ENCODE results near the gene TMOD4.
"Not testable (repeated sequence)": the region's sequence is repeated elsewhere in the genome, so short reads cannot be mapped to it uniquely, and the experiment has no call there.

TMOD4 gene

DNA sequence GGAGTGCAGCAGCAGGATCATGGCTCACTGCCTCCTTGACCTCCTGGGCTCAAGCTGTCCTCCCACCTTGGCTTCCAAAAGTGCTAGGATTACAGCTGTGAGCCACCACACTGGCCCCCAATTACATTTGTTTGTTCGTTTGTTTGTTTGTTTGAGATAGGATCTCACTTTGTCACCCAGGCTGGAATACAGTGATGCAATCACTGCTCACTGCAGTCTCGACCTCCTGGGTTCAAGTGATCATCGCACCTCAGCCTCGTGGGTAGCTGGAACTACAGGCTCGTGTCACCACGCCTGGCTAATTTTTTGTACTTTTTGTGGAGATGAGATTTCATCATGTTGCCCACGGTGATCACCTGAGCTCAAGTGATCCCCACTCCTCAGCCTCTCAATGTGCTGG lies 16.3 kb upstream of the TMOD4 start:
- H3K4me3 ChIP-seq (ENCODE audit: low read length): no peak overlapping the region
- TF ChIP-seq, protein P1, sequence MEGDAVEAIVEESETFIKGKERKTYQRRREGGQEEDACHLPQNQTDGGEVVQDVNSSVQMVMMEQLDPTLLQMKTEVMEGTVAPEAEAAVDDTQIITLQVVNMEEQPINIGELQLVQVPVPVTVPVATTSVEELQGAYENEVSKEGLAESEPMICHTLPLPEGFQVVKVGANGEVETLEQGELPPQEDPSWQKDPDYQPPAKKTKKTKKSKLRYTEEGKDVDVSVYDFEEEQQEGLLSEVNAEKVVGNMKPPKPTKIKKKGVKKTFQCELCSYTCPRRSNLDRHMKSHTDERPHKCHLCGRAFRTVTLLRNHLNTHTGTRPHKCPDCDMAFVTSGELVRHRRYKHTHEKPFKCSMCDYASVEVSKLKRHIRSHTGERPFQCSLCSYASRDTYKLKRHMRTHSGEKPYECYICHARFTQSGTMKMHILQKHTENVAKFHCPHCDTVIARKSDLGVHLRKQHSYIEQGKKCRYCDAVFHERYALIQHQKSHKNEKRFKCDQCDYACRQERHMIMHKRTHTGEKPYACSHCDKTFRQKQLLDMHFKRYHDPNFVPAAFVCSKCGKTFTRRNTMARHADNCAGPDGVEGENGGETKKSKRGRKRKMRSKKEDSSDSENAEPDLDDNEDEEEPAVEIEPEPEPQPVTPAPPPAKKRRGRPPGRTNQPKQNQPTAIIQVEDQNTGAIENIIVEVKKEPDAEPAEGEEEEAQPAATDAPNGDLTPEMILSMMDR (conservative IDR thresholded peaks at IDR 0.05; ENCODE audit: low read length): no peak
- DNase-seq (ENCODE audit: low read depth): no peak

GRCh38 chr1:151189637-151190445 lies 14.1 kb upstream of the TMOD4 start, which contains the start of gene VPS72:
TSS of gene VPS72 (minus strand) at chr1:151190197. CDS start at chr1:151190121, 76 bp downstream.
- TF ChIP-seq, protein P1 (conservative IDR thresholded peaks at IDR 0.05; ENCODE audit: low read length): peak; percentile 20; the same call in 1 of the 2 replicates
- DNase-seq (ENCODE audit: low read depth): peak; percentile 89
- H3K4me3 ChIP-seq (ENCODE audit: low read length): peak within 1 kb of the TSS; percentile 87

DNA sequence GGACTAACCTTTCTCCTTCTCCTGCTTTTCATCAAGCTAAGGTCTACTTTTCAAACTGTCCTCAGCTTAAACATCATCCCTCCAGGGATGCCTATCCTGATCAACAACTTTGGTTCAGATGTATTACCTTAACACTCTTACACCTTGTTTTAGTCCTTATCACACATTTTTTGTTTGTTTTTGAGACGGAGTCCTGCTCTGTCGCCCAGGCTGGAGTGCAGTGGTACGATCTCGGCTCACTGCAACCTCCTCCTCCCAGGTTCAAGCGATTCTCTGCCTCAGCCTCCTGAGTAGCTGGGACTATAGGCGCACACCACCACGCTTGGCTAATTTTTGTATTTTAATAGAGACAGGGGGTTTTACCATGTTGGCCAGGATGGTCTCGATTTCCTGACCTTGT lies 12.9 kb upstream of the TMOD4 start:
- H3K4me3 ChIP-seq (ENCODE audit: low read length): peak overlapping the region; percentile 87
- DNase-seq (ENCODE audit: low read depth): not testable (repeated sequence)

DNA sequence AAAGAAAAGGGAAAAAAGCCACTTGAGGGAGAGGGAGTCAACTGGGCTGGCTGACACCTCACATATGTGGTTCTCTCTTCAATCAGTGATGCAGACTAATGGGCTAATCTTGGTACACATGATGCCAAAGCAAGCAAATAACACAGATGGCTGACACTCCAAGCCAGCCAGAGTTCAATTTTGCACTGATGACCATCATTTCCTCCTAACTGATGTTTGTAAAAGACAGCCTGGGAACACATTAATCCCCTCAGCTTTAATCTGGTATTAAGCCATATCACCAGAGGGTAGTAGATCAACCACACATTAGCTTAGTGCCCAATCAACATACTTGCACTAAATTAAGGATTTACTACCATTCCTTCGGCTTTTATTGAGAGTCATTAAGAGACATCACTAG lies 11.4 kb upstream of the TMOD4 start:
- no peak overlapping the region for H3K4me3 ChIP-seq (ENCODE audit: low read length)
- DNase-seq (ENCODE audit: low read depth): no peak
- TF ChIP-seq, protein P1 (conservative IDR thresholded peaks at IDR 0.05; ENCODE audit: low read length): no peak

- TF ChIP-seq, protein P1 (conservative IDR thresholded peaks at IDR 0.05; ENCODE audit: low read length): no peak
- no peak overlapping the region for H3K4me3 ChIP-seq (ENCODE audit: low read length)
Observed at GRCh38 chr1:151184211-151184610, 8.4 kb upstream of the TMOD4 start.

DNA sequence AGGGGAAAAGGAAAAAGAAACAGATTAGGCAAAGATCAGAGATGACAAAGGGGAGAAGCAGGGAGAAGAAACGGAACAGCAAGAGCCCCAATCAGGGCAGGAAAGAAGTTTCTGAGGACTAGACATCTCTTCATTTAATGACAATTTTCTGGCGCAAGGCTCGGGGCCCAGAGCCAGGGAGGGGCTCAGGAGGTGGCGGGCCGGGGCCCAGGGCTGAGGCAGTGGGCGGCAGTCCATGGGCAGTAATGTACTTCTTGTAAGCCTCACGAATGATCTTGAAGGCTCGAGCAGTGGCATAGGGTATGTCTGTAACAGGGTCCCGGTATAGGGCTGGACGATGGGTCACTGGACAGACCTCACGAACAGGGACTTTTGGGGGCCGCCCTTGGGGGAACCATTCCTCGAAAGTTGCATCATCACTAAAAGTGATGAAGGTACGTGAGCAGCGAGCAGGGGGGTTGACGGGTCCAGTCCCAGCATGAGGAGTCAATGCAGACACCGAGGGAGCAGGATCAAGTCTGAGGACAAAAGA lies 799 bp upstream of the TMOD4 start:
- no peak overlapping the region for H3K4me3 ChIP-seq (ENCODE audit: low read length)
- no peak for DNase-seq (ENCODE audit: low read depth)
- TF ChIP-seq, protein P1 (conservative IDR thresholded peaks at IDR 0.05; ENCODE audit: low read length): no peak

More at GRCh38 chr1:151184211-151184610, 8.4 kb upstream of the TMOD4 start:
- no peak for DNase-seq (ENCODE audit: low read depth)

GRCh38 chr1:151175041-151175741 lies 590 bp downstream of the TMOD4 start:
- DNase-seq (ENCODE audit: low read depth): peak; percentile 34
- no peak overlapping the region for H3K4me3 ChIP-seq (ENCODE audit: low read length)
- TF ChIP-seq, protein P1 (conservative IDR thresholded peaks at IDR 0.05; ENCODE audit: low read length): no peak

All from AG10803 (cell line).